NCI-H748 treated with DMSO at 0.1 percent for 48 hours (cell line): Measurements from ENCODE around the gene MOGAT2.

Source experiments
- DNase-seq: peaks from one replicate; lab custom pipeline; 2025; lab: John Stamatoyannopoulos, UW

Gene MOGAT2

DNA sequence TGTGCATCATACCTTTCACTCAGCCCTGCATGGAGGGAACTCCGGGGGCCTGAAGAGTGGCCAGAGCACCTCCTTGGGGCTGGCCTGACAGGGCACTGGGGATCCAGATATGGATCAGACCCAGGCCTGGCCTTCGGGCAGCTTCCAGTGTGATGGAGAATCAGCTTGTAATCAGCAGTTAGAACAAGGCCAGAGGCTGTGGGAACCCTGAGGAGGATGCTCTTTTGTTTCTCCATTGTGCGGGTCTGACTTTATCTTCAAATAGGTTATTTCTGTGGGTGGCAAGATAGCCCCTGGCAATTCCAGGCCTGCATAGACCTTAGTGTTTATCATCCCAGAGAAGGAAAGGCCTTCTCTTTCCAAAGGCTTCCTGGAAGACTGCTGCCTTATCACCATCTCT, 63.2 kb downstream of the MOGAT2 start:
- no peak for DNase-seq

GRCh38 chr11:75781296-75781695, 63.7 kb downstream of the MOGAT2 start:
- DNase-seq, result no peak

DNA sequence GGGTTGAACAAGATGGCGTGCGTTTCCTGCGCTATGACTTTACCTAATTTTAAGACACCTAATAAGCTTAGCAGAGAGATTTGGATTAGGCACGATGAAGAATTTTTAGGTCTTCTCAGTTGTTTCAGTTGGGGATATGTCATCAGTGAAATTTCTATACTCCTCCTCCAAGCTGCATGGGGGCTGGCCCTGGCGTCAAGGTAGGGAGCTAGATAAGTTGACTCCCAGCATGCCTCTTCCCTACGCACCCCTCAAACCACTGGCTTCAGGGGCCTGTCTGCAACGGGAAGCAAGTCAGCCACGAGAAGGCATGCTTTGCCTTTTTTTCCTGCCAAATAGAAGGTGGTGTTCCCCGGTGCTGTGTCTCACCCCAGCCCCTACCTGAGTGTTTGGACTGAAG, 64.2 kb downstream of the MOGAT2 start:
- DNase-seq, result no peak
